ENCODE data around the gene GARIN1A. TPM values are rescaled to one million over a fixed set of nuclear protein-coding genes. Genes with fewer than 3 reads are reported as not detected.

The GARIN1A gene
- total RNA-seq, 4 donors from 2014 or later = 0.42 to 3.5 (median 1.3) TPM

DNA sequence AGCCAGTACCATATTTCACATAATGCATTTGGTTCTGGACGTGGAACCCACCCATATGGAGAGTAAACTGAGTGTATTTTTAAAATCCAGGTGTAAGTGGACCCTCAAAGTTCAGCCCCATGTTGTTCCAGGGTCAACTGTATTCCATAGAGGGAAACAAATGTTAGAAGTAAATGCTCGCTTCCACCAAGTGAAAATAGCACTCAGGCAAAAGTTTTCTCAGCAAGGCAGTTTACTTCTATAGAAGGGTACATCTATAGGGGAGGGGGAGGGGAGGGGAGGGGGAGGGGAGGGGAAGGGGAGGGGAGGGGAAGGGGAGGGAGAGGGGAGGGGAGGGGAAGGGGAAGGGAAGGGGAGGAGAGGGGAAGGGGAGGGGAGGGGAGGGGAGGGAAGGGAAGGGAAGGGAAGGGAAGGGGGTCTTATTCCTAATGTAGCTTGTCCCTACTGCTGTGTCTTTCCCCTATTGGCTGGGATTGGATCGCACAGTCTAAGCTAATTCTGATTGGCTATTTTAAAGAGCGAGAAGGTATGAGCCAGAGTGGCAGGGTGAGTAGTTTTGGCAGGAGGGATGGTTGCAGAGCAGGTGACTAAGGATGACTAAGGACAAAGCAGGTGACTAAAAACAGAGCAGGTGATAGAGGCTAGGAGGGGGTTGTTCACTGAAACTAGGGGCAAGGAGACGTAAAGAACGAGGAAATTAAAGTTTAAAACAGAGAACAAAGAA lies 29.1 kb downstream of the GARIN1A start:
- peaks cover 9% of the 10 kb centered on the region for H3K4me1 ChIP-seq
- DNase-seq (ENCODE audit: low spot score in 2 of 2) = no peak
- TF ChIP-seq, protein P1, sequence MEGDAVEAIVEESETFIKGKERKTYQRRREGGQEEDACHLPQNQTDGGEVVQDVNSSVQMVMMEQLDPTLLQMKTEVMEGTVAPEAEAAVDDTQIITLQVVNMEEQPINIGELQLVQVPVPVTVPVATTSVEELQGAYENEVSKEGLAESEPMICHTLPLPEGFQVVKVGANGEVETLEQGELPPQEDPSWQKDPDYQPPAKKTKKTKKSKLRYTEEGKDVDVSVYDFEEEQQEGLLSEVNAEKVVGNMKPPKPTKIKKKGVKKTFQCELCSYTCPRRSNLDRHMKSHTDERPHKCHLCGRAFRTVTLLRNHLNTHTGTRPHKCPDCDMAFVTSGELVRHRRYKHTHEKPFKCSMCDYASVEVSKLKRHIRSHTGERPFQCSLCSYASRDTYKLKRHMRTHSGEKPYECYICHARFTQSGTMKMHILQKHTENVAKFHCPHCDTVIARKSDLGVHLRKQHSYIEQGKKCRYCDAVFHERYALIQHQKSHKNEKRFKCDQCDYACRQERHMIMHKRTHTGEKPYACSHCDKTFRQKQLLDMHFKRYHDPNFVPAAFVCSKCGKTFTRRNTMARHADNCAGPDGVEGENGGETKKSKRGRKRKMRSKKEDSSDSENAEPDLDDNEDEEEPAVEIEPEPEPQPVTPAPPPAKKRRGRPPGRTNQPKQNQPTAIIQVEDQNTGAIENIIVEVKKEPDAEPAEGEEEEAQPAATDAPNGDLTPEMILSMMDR (IDR thresholded peaks at IDR 0.05) = no peak
- no peak for TF ChIP-seq EP300 (IDR thresholded peaks at IDR 0.05)
- no peak for TF ChIP-seq POLR2A (IDR thresholded peaks at IDR 0.05)
- TF ChIP-seq POLR2AphosphoS5 (IDR thresholded peaks at IDR 0.05) = no peak
- no peak overlapping the region for H3K27ac ChIP-seq
- H3K27me3 ChIP-seq = peaks cover 46% of the 10 kb centered on the region
- H3K4me3 ChIP-seq = no peak overlapping the region
- WGBS = 72% methylated on average over 6 of the region's 6 CpGs
- no peaks in the 10 kb centered on the region for H3K9me3 ChIP-seq
- H3K36me3 ChIP-seq = no peaks in the 10 kb centered on the region

GRCh38 chr7:128703609-128704241 lies 31.6 kb downstream of the GARIN1A start:
- no peaks in the 10 kb centered on the region for H3K9me3 ChIP-seq
- DNase-seq (ENCODE audit: low spot score in 2 of 2) = no peak
- no peaks in the 10 kb centered on the region for H3K36me3 ChIP-seq
- no peak overlapping the region for H3K4me3 ChIP-seq
- WGBS = 51% methylated on average over 7 of the region's 7 CpGs
- TF ChIP-seq, protein P1 (IDR thresholded peaks at IDR 0.05) = no peak
- TF ChIP-seq POLR2A (IDR thresholded peaks at IDR 0.05) (no peak), EP300 (IDR thresholded peaks at IDR 0.05) (no peak), POLR2AphosphoS5 (IDR thresholded peaks at IDR 0.05) (no peak)
- H3K27ac ChIP-seq = no peak overlapping the region
- H3K27me3 ChIP-seq = peaks cover 22% of the 10 kb centered on the region
- H3K4me1 ChIP-seq = no peaks in the 10 kb centered on the region

DNA sequence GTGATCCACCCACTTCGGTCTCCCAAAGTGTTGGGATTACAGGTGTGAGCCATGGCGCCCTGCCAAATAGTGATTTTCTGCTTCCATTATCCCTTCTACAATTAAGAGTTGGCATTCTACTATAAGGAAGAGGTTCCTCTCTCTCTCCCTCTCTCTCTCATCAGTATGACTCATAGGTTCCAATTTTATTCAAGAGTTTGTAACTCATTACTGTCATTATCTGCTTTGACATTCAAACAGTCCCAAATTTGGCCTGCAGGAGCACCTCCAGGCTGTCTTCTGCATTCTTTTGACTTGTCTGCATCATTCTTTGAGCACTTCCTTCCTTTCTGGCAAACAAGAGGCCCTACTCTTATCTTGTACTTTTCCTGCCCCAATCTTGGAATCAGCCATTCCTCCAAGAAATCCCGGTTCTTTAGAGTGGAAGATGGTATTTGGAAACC lies 33.8 kb downstream of the GARIN1A start:
- Histone ChIP-seq H3K27me3 (peaks cover under 1% of the 10 kb centered on the region), H3K4me3 (no peak overlapping the region), H3K27ac (no peak overlapping the region), H3K36me3 (no peaks in the 10 kb centered on the region), H3K9me3 (no peaks in the 10 kb centered on the region), H3K4me1 (no peaks in the 10 kb centered on the region)
- TF ChIP-seq, protein P1 (IDR thresholded peaks at IDR 0.05) = no peak
- TF ChIP-seq POLR2AphosphoS5 (IDR thresholded peaks at IDR 0.05) (no peak), POLR2A (IDR thresholded peaks at IDR 0.05) (no peak), EP300 (IDR thresholded peaks at IDR 0.05) (no peak)
- DNase-seq (ENCODE audit: low spot score in 2 of 2) = no peak
- WGBS = 59% methylated on average over 3 of the region's 3 CpGs

- whole genome bisulfite sequencing = 95% methylated on average over 1 of the region's 1 CpG
These were observed 35.7 kb downstream of the GARIN1A start for GRCh38 chr7:128707752-128708151.

DNA sequence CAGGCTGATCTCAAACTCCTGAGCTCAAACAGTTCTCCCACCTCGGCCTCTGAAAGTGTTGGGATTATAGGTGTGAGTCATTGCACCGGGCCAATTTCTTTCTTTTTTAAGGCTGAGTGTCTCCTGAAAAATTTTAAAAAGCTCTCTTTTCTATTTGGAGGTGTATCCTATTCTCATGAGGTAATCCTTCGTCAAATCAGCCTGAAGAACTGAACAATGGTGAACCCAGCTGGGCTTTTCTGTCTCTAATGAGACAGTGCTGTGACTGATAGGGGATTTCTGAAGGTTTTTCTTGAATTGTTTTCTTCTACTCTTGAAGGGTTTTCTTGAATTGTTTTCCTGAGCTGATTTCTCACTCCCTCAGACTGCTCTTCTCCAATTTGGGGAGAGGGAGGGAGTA lies 36.1 kb downstream of the GARIN1A start:
- no peaks in the 10 kb centered on the region for H3K4me1 ChIP-seq
- WGBS = 88% methylated on average over 3 of the region's 3 CpGs
- H3K9me3 ChIP-seq = no peaks in the 10 kb centered on the region
- no peak for DNase-seq (ENCODE audit: low spot score in 2 of 2)
- H3K4me3 ChIP-seq = no peak overlapping the region
- no peak for TF ChIP-seq POLR2A (IDR thresholded peaks at IDR 0.05)
- TF ChIP-seq, protein P1 (IDR thresholded peaks at IDR 0.05) = no peak
- TF ChIP-seq POLR2AphosphoS5 (IDR thresholded peaks at IDR 0.05) = no peak
- no peak for TF ChIP-seq EP300 (IDR thresholded peaks at IDR 0.05)
- no peak overlapping the region for H3K27ac ChIP-seq
- H3K36me3 ChIP-seq = no peaks in the 10 kb centered on the region
- H3K27me3 ChIP-seq = no peaks in the 10 kb centered on the region

More at GRCh38 chr7:128707752-128708151, 35.7 kb downstream of the GARIN1A start:
- Histone ChIP-seq H3K4me1 (no peaks in the 10 kb centered on the region), H3K9me3 (no peaks in the 10 kb centered on the region), H3K27ac (no peak overlapping the region), H3K27me3 (no peaks in the 10 kb centered on the region), H3K4me3 (no peak overlapping the region), H3K36me3 (no peaks in the 10 kb centered on the region)
- TF ChIP-seq, protein P1 (IDR thresholded peaks at IDR 0.05) = no peak
- TF ChIP-seq POLR2A (IDR thresholded peaks at IDR 0.05) (no peak), POLR2AphosphoS5 (IDR thresholded peaks at IDR 0.05) (no peak), EP300 (IDR thresholded peaks at IDR 0.05) (no peak)
- no peak for DNase-seq (ENCODE audit: low spot score in 2 of 2)

Data from suprapubic skin (tissue), 4 donors.